Airway epithelial cell (primary cell): ENCODE results near the gene LRRC55. TPM values are rescaled to one million over a fixed set of nuclear protein-coding genes. Genes with fewer than 3 reads are reported as not detected.

Source experiments
- total RNA-seq: library from RNA; depleted of rRNA; stranded (reverse); fragments of >200 nt; gene quantifications from 2 replicates; pipeline ENCODE4 v1.2.3, GENCODE V29; 2015

Gene LRRC55
- not detected in 2 replicates for total RNA-seq

GRCh38 chr11:57181678-57182305 lies at the start of gene LRRC55:
Gene LRRC55 (plus strand): TSS chr11:57181953. CDS start chr11:57182023, 70 bp downstream.

GRCh38 chr11:57237204-57237681 lies 55.5 kb downstream of the LRRC55 start, which contains the start of gene APLNR:
Gene APLNR (minus strand): TSS chr11:57237250. CDS start chr11:57237004, 246 bp downstream.

Other genes starting within 250 kb of the LRRC55 start
- gene OR5AK2, start 193.0 kb upstream of the LRRC55 start, total RNA-seq = not detected in 2 replicates
- gene APLNR, start 55.3 kb downstream of the LRRC55 start, total RNA-seq = not detected in 2 replicates
- gene TNKS1BP1, start 143.0 kb downstream of the LRRC55 start, total RNA-seq = 213 and 231 TPM in 2 replicates
- 123 and 148 TPM in 2 replicates for gene SSRP1, start 153.9 kb downstream of the LRRC55 start, total RNA-seq
- gene P2RX3, start 156.4 kb downstream of the LRRC55 start, total RNA-seq = not detected in 2 replicates
- gene PRG3, start 199.2 kb downstream of the LRRC55 start, total RNA-seq = not detected in 2 replicates
- not detected in 2 replicates for gene PRG2, start 208.7 kb downstream of the LRRC55 start, total RNA-seq
- gene SLC43A3, start 245.2 kb downstream of the LRRC55 start, total RNA-seq = 36.7 and 39.1 TPM in 2 replicates